ENCODE results near the gene SWSAP1. TPM values are rescaled to one million over a fixed set of nuclear protein-coding genes. Genes with fewer than 3 reads are reported as not detected.

The SWSAP1 gene
- polyA plus RNA-seq, 1 of the 3 experiments (the other 2 are of a cell fraction) = 2.8 TPM

DNA sequence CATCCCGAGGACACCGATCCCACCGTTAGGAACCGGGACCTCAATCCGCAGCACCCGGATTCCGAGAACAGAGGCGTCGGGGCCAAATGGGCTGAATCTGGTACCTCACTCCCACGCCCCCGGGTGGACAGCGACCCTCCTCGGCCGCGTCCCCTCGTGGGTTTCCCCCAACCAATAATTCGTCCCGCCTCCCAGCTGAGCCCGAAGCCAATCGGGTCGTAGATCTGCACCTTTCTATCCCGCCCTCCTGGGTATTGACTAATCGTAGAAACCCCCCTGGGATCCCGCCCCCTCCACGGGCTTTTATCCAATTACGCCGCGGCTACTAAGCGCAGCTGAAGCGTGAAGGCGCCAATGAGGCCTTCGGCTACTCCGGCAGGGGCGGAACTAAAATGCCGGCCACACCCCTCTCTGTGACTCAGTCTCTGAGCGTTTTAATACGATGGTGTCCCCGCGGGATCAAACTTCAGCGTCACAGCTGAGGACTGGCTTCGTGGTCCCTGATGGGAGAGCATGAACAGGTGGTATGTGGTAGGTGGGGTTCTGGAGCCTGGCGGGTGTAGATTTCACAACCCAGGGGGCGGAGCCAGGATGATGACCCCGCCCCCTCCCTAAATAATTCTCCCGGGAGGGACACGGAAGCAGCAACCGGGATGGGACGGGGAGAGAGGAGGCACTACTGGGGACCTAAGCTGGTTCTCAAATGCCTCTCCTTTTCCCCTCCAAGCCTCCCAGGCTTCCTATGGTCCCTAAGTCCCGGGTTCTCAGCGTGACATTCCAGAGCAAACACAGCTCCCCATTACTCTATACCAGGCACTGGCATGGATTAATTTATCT, 28.1 kb upstream of the SWSAP1 start, which contains the start of the genes CCDC159 and TMEM205:
CCDC159 (plus strand) TSS at position 416 of the 837 bp plus-strand sequence; CDS start at position 504, 88 bp downstream.
TMEM205 (minus strand) TSS at position 165 of the 837 bp plus-strand sequence. CDS start 649 bp downstream, outside the sequence.
- peak; percentile 95 for DNase-seq
- H2AFZ ChIP-seq (ENCODE audit: low read depth) = peak within 1 kb of the TSS; percentile 96
- WGBS (ENCODE audit: low lambda C conversion rate) = under 1% methylated on average over 32 of the region's 50 CpGs
- H3K9ac ChIP-seq = peak within 1 kb of the TSS; percentile 76
- no peaks in the 10 kb centered on the region for H3K27me3 ChIP-seq (ENCODE audit: insufficient read depth)
- H3F3A ChIP-seq (replicated peaks; ENCODE audit: insufficient read depth) = peaks cover 18% of the 10 kb centered on the region
- peaks cover 4 to 7% of the 10 kb centered on the region in 2 experiments for H3K36me3 ChIP-seq (replicated peaks in 1 of 2; ENCODE audit: control insufficient read depth in 1 of 2, insufficient read depth in 2 of 2, low read length in 1 of 2)
- H3K4me1 ChIP-seq (ENCODE audit: control insufficient read depth in 1 of 2, insufficient read depth in 2 of 2, low read depth in 1 of 2, low read length in 1 of 2) = peaks cover 13 to 14% of the 10 kb centered on the region in 2 experiments; a peak in 2 of 4 replicates
- no peaks in the 10 kb centered on the region for H3K9me2 ChIP-seq
- ChIA-PET CTCF (interaction anchor here (0.7 to 3.0 kb wide), 7 partner anchors 31 to 189 kb away, joined by 3 to 23 read pairs (median 6); partner anchors contain the start of gene TSPAN16), POLR2A (interaction anchor here (0.6 to 2.3 kb wide), 4 partner anchors 28 to 53 kb away, joined by 3 to 15 read pairs (median 4); partner anchors contain the start of gene SWSAP1)
- peak within 1 kb of the TSS; percentile 58 to 74 for H3K27ac ChIP-seq (ENCODE audit: low read depth in 2 of 2, low read length in 1 of 2)
- H3K4me3 ChIP-seq (ENCODE audit: low read depth in 2 of 2, low read length in 1 of 2) = peak within 1 kb of the TSS; percentile 74 to 96
- H3K79me2 ChIP-seq (ENCODE audit: insufficient read depth) = no peaks in the 10 kb centered on the region
- H3K9me3 ChIP-seq = no peaks in the 10 kb centered on the region
- H3K4me2 ChIP-seq = peak within 1 kb of the TSS; percentile 95
- H4K20me1 ChIP-seq (ENCODE audit: insufficient read depth) = peaks cover 7% of the 10 kb centered on the region
- TF ChIP-seq, protein P1, sequence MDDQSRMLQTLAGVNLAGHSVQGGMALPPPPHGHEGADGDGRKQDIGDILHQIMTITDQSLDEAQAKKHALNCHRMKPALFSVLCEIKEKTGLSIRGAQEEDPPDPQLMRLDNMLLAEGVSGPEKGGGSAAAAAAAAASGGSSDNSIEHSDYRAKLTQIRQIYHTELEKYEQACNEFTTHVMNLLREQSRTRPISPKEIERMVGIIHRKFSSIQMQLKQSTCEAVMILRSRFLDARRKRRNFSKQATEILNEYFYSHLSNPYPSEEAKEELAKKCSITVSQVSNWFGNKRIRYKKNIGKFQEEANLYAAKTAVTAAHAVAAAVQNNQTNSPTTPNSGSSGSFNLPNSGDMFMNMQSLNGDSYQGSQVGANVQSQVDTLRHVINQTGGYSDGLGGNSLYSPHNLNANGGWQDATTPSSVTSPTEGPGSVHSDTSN (IDR thresholded peaks at IDR 0.05) = peak; percentile 85
- TF ChIP-seq FOXJ3 (CRISPR knock-in tag; IDR thresholded peaks at IDR 0.05) = no peak
- TF ChIP-seq, protein P2, sequence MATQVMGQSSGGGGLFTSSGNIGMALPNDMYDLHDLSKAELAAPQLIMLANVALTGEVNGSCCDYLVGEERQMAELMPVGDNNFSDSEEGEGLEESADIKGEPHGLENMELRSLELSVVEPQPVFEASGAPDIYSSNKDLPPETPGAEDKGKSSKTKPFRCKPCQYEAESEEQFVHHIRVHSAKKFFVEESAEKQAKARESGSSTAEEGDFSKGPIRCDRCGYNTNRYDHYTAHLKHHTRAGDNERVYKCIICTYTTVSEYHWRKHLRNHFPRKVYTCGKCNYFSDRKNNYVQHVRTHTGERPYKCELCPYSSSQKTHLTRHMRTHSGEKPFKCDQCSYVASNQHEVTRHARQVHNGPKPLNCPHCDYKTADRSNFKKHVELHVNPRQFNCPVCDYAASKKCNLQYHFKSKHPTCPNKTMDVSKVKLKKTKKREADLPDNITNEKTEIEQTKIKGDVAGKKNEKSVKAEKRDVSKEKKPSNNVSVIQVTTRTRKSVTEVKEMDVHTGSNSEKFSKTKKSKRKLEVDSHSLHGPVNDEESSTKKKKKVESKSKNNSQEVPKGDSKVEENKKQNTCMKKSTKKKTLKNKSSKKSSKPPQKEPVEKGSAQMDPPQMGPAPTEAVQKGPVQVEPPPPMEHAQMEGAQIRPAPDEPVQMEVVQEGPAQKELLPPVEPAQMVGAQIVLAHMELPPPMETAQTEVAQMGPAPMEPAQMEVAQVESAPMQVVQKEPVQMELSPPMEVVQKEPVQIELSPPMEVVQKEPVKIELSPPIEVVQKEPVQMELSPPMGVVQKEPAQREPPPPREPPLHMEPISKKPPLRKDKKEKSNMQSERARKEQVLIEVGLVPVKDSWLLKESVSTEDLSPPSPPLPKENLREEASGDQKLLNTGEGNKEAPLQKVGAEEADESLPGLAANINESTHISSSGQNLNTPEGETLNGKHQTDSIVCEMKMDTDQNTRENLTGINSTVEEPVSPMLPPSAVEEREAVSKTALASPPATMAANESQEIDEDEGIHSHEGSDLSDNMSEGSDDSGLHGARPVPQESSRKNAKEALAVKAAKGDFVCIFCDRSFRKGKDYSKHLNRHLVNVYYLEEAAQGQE (IDR thresholded peaks at IDR 0.05; ENCODE audit: low read depth, low read length) = no peak; the same call in 1 of the 2 replicates
- TF ChIP-seq JUND (IDR thresholded peaks at IDR 0.05) = no peak; the same call in 1 of the 2 replicates
- TF ChIP-seq NRF1 (IDR thresholded peaks at IDR 0.05; ENCODE audit: low read depth, low read length) = no peak
- TF ChIP-seq NFIC (IDR thresholded peaks at IDR 0.05; ENCODE audit: borderline replicate concordance) = no peak
- TF ChIP-seq RAD21 (IDR thresholded peaks at IDR 0.05; ENCODE audit: low read length) = no peak
- TF ChIP-seq CHD2 (IDR thresholded peaks at IDR 0.05; ENCODE audit: low read length, partially characterized antibody) = peak; percentile 92
- peak; percentile 71; the same call in 1 of the 2 replicates for TF ChIP-seq MXI1 (IDR thresholded peaks at IDR 0.05; ENCODE audit: low read depth, low read length)
- peak; percentile 35; the same call in 1 of the 2 replicates for TF ChIP-seq YY1 (IDR thresholded peaks at IDR 0.05; ENCODE audit: low read depth)
- 0 out of 2 replicates have a peak, but pooled peaks have one; percentile 15 for TF ChIP-seq ZBTB33 (IDR thresholded peaks at IDR 0.05; ENCODE audit: borderline replicate concordance, low read depth)
- peak; percentile 85 for TF ChIP-seq POLR2AphosphoS5 (IDR thresholded peaks at IDR 0.05; ENCODE audit: low read depth, low read length)
- TF ChIP-seq RCOR1 (IDR thresholded peaks at IDR 0.05; ENCODE audit: low read length) = no peak; the same call in 1 of the 2 replicates
- TF ChIP-seq, protein P3, sequence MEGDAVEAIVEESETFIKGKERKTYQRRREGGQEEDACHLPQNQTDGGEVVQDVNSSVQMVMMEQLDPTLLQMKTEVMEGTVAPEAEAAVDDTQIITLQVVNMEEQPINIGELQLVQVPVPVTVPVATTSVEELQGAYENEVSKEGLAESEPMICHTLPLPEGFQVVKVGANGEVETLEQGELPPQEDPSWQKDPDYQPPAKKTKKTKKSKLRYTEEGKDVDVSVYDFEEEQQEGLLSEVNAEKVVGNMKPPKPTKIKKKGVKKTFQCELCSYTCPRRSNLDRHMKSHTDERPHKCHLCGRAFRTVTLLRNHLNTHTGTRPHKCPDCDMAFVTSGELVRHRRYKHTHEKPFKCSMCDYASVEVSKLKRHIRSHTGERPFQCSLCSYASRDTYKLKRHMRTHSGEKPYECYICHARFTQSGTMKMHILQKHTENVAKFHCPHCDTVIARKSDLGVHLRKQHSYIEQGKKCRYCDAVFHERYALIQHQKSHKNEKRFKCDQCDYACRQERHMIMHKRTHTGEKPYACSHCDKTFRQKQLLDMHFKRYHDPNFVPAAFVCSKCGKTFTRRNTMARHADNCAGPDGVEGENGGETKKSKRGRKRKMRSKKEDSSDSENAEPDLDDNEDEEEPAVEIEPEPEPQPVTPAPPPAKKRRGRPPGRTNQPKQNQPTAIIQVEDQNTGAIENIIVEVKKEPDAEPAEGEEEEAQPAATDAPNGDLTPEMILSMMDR (IDR thresholded peaks at IDR 0.05) = peak; percentile 28; the same call in 1 of the 2 replicates
- no peak for TF ChIP-seq EP300 (IDR thresholded peaks at IDR 0.05; ENCODE audit: borderline replicate concordance in 1 of 2, low read depth in 1 of 2, low read length in 1 of 2)
- TF ChIP-seq ELF1 (IDR thresholded peaks at IDR 0.05) = peak; percentile 57
- no peak for TF ChIP-seq TEAD4 (IDR thresholded peaks at IDR 0.05; ENCODE audit: borderline replicate concordance, insufficient read depth)
- TF ChIP-seq GATA2 (CRISPR knock-in tag; IDR thresholded peaks at IDR 0.05) = no peak
- TF ChIP-seq, protein P4, sequence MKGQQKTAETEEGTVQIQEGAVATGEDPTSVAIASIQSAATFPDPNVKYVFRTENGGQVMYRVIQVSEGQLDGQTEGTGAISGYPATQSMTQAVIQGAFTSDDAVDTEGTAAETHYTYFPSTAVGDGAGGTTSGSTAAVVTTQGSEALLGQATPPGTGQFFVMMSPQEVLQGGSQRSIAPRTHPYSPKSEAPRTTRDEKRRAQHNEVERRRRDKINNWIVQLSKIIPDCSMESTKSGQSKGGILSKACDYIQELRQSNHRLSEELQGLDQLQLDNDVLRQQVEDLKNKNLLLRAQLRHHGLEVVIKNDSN (IDR thresholded peaks at IDR 0.05; ENCODE audit: borderline replicate concordance, low read depth) = no peak
- no peak; the same call in 1 of the 2 replicates for TF ChIP-seq GABPA (IDR thresholded peaks at IDR 0.05; ENCODE audit: low read depth)
- no peak for TF ChIP-seq EZH2phosphoT487 (IDR thresholded peaks at IDR 0.05; ENCODE audit: borderline replicate concordance, low read depth)
- peak; percentile 80; the same call in 1 of the 2 replicates for TF ChIP-seq SIN3A (IDR thresholded peaks at IDR 0.05; ENCODE audit: borderline replicate concordance, low read depth, low read length)
